IPS DF 4.7 (cell line): Measurements from ENCODE around the gene TTYH3.

Experiments
- DNase-seq: peaks from one replicate; pipeline ENCODE4 v3.0.0-alpha.2; 2013; ENCODE audit warnings: low spot score; ENCODE audit errors: extremely low read depth

The TTYH3 gene

DNA sequence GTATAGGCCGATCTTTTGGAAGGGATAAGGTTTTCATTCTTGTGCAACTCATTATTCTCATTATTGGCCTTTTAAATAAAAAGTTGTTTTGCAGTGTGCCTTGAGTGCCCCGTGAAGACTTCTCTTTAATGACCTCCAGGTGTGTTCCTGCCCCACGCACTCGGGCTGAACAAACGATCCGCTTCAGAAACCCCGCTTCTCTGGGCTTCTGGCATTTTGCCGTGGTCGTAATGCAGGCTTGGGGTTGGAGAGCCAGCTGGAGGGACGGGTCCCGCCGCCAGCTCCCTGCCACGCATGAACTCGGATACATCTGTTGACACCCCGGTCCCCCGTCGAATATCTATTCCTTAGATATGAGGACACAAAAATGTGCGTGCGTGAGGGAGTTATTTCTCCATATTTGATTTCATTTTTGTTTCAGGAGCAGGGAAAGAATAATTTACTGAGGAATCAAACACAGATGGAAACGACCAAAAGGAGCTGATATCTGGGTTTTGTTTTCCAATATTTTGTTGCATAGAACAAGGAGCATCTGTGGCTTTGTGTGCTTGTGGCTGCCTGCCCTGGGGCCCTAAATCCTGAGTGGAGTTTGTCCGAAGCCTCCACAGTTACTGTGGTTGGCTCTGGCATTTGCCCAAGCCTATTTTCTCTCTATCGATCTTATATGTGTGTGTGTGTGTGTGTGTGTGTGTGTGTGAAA is 17.0 kb upstream of the TTYH3 start:
- no peak for DNase-seq

DNA sequence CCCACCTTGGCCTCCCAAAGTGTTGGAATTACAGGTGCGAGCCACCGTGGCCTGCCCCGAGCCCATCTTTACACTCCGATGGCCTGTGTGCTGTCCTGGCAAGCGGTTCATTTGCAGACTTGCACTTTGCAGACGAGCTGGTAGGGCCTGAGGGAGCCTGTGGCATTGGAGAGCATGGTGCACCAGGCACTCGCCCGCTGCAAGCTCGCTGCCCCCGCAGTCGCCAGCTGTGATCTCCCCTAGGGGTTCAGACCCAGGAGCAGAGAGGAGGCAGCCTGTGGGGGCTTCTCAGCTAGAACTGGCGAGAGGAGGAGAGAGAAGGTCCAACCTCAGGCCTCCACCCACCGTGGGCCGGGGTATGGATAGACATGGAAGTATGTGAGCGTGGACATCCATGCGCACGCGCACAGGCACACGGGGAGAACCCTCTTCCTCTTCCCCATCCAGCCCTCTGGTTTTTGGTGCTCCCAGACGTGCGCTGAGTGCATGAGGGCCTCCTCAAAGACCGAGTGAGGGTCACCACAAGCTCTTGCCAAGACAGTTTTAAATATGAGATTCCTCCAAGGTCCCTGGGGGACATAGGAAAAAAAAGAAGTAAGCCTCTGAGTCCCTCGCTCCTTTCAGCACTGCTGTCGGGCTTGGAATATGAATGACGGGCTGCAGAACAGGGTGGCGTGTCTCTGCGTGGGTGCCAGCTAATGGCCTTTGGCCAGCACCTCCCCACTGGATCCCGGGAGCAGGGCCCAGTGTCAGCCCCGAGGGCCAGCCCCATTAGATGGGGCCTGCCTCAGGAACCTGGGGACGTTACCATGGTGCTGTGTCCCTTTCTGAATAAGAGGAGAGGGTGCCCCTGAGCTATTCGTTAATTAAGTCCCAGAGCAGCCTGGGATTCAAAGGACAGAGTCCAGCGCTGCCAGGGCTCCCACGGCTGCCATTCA is 15.1 kb upstream of the TTYH3 start:
- DNase-seq = no peak

DNA sequence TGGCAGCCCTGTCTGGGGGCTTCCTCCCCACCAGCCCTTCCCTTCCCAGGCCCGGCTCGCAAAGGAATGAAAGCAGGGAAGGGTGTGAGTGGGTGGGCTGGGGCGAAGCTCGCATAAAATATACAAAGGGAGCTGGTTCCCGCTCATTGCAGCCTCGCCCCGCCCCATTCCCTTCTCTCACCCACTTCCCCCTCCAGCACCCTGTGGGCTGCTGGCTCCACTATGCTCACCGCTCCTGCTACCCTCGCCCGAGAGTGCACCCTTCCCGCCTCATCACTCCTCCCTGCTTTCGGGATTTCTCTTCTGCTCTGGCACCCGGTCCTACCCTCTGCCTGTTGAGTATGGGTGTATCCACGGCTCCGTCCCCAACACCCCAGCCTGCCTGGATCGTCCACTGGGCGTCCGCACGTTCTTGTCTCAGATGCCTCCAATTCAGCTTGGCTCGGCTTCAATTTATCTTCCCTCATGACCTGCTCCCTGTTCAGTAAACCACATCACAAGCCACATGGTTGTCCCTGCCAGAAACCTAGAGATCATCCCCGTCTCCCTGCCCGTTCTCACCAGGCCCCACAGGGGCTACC is 14.4 kb upstream of the TTYH3 start:
- no peak for DNase-seq

DNA sequence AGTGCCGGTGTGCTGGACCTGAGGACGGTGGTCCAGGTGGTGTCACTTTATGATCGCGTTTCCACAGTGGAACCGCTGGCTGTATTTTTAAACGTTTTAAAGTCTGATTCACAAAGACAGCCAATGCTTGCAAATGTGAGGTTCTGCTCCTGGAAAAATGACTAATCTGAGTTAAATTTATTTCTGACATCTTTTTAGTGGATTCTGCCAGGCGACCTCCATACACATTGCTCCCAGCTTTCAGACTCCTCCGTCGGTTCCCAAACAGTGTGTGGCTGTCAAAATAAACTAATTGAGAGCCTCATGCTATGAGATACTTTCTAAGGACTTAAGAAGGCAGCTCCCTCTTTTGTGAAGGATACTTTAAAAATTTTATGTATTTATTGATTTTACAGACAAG is 12.7 kb upstream of the TTYH3 start:
- no peak for DNase-seq

DNA sequence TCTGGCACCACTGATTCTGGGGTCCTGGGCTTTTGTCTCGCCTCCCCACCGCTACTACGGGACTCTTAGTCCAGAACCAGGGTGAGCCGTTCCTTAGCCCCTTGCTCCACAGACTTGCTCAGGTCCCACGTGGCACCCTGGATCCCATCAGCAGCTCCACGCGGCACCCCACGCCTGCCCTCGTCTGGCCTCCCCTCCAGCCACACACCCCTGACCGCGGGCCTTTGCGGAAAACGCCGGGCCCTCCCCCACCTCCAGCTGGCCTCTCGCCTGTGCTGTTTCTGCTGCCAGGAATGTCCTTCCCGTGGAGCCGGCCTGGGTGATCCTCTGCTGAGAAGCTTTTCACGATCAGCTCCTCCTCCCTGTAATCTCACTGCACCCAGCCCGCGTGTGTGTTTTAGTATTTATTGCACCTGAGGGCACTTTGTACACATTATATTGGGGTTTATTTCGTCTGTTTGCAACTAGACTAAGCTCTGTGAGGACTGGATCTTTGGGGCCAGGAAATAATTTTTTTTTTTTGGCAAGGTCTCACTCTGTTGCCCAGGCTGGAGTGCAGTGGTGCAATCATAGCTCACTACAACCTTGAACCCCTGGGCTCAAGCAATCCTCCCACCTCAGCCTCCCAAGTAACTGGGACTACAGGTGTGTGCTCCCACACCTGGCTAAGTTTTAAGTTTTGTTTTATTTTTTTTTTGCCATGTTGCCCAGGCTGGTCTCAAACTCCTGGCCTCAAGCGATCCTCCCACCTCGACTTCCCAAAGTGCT is 10.5 kb upstream of the TTYH3 start:
- no peak for DNase-seq

DNA sequence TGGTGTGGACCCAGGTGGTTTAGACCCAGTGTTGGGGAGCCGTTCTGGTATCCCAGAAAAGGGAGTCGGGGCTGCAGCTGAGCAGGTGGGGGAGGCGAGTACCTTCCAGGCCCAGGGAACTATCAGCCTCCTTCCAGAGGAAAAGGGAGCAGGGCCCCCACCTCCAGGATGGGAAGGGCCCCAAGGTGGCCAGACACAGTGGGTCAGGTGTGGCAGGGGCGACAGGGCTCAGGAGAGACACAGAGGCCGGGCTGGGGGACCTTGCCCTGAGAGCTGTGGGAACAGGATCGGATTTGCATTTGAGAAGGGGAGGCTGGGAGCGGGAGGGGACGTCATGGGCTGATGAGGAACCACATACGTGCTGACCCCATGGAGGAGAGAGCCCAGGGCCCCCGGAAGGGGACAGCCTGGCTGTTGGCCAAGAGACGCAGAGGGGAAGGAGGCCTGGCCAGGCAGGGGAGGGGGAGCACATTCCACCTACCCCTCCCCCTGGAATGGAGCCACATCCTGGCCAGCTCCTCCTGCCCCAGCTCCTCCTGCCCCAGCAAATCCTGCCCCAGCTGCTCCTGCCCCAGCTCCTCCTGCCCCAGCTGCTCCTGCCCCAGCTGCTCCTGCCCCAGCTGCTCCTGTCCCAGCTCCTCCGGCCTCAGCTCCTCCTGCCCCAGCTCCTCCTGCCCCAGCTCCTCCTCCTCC is 9.7 kb upstream of the TTYH3 start:
- DNase-seq = no peak

DNA sequence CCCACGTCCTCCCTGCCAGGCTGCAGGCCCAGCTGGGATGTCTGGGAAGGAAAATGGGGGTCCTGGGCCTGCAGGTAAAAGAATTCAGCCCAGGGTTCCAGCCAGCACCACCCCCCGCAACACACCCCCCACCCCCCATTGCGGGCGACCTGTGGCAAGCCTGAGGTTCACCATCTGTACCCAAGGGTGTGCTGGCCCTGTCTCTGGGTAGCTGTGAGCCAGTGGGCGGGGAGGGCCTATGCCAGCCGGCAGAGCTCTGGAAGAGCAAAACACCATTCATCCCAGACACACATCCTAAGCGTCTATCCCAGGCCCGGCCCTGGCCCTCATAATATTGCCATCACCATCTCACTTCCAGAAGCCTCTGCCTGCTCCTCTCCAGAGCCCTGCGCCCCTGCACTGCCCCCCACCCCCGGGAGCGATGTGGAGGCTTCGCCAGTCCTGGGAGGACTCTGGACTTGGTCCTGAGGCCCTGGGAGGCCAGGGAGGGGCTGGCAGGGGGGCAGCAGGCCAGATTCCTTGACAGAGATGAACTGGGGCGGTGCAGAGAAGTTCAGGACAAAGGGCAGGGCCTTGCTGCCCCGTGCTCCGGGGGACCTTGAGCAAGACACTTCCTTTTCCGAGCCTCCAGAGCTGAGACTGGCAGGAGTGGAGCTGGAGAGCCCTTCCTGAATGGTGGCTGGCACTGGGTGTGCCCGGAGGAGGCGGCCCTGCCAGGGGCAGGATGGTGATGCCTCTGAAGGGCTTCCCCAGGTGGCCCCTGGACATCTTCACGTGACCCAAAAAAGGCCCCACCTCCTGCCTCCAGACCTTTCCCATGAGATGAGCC is 8.7 kb upstream of the TTYH3 start:
- DNase-seq = no peak

DNA sequence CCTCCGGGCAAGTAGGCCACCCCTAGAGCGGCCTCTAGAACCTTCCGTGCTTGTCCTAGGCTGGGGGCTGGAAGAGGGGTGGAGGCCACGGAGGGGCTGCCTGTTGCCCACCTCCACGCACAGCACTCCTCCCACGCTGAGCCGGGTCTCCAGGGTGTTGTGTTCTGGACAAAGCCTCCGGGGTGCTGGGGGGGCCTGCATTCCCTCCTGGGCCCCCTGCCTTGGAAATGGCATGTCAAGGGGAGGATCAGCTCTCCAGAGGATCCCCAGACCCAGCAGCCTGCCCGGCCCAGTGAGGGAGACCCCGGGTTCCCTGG is 8.1 kb upstream of the TTYH3 start:
- DNase-seq = no peak

DNA sequence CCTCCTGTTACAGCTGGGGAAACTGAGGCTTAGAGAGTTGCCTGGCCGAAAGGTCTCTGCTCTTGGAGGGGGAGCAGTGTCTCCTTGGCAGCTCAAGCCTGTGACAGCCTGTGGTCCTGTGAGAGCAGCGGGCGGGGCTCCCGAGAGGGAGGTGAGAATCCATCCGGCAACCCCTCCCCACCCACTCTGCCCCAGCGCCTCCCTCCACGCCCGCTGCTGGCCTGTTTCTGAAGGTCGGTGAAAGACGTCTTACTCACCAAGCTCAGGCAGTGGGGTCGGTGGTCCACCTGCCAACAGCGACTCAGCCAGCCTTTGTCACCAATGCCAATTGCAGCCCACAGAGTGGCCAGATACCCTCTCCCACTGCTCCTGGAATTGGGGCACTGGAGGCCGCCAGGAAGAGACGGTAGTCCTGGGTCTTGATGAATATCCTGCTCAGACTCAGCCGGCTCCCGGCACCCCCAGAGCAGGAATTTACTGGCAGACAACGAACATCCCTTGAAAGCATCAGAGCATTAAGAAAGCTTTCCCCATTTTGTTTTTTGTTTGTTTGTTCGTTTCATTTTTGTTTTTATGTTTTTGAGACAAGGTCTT is 7.4 kb upstream of the TTYH3 start:
- DNase-seq = no peak

DNA sequence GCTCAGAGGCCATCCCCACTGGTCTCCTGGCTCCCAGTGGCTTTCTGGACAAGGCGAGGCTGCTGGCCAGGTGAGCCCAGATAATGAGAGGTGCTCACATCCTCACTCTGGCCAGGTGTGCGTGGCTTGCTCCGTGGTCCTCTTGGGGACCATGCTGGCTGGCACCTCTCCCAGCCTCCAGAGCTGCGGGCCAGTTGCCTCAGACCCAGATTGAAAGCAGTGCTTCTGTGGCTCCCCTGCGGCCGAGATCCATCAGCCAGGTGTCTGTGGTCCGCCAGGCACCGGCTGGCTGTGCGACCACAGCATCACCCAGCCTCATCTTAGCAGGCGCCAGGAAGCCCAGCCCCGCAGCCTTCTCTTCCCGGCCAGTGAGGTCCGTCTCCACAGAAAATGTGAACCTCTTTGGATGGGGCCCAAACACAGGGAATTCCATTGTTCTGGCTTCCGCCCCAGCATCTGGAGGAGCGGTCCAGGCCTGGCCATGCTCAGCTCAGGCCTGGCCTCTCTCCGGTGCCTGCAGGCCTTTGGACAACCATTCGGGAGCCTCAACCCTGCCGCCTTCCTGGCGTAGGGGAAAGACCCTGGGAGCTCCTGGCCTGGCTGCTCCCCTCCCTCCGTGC is 5.2 kb upstream of the TTYH3 start:
- DNase-seq = no peak

DNA sequence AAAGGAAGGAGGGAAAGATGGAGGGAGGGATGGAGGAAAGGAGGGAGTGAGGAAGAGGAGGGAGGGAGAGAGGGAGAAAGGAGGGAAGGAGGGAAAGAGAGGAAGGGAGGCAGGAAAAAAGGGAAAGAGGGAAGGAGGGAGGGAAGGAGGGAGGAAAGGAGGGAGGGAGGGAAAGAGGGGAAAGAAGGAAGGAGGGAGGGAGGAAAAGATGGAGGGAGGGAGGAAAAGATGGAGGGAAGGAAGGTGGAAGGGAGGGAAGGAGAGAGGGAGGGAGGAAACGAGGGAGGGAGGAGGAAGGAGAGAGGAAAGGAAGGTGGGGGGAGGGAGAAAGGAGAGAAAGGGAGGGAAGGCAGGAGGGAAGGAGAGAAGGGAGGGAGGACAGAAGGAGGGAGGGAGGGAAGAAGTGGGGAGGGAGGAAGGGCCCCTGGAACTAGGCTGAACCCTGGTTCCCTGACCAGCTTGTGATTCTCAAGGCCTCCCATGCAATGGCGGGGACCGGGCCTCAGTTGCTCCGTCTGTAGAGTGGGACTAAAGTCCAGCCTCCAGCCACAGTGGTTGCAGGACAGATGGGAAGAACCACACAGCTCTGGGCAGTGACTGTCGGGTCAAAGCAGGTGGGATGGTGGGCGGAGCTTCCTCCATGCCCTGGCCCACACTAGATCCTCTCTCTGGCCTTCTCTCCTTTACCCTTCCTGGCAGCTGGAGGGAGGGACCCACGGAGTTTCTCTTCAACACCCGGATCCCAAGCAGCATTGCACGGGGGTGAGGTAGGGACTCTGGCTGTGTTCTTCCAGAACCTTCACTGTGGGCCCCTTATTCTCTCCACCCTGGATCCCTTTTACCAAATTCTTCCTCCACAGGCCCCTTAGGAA is 4.3 kb upstream of the TTYH3 start:
- no peak for DNase-seq

DNA sequence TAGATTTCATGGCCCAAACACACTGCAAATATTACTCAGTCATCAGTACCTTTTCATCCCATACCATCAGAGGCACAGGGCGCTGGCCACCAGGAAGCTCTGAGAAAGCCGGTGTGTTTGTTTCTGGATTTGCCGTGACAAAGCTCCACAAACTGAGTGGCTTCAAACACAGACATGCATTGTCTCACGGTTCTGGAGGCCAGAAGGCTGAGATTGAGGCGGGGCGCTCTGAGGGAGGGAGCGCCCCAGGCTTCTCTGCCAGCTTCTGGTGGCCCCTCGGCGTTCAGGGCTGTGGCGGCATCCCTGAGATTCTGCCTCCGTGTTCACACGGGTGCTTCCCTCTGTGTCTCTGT is 3.7 kb upstream of the TTYH3 start:
- no peak for DNase-seq

DNA sequence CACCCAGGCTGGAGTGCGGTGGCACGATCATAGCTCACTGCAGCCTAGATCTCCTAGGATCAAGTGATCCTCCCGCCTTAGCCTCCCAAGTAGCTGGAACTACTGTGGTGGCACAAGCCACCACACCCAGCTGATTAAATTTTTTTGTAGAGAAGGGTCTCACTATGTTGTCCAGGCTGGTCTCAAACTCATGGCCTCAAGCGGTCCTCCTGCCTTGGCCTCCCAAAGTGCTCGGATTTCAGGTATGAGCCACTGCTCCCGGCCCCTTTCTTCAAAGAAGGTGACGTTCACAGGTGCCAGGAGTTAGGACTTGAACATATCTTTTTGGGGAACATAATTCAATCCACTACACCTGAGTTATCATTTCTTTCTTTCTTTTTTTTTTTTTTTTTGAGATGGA is 2.9 kb upstream of the TTYH3 start:
- no peak for DNase-seq

DNA sequence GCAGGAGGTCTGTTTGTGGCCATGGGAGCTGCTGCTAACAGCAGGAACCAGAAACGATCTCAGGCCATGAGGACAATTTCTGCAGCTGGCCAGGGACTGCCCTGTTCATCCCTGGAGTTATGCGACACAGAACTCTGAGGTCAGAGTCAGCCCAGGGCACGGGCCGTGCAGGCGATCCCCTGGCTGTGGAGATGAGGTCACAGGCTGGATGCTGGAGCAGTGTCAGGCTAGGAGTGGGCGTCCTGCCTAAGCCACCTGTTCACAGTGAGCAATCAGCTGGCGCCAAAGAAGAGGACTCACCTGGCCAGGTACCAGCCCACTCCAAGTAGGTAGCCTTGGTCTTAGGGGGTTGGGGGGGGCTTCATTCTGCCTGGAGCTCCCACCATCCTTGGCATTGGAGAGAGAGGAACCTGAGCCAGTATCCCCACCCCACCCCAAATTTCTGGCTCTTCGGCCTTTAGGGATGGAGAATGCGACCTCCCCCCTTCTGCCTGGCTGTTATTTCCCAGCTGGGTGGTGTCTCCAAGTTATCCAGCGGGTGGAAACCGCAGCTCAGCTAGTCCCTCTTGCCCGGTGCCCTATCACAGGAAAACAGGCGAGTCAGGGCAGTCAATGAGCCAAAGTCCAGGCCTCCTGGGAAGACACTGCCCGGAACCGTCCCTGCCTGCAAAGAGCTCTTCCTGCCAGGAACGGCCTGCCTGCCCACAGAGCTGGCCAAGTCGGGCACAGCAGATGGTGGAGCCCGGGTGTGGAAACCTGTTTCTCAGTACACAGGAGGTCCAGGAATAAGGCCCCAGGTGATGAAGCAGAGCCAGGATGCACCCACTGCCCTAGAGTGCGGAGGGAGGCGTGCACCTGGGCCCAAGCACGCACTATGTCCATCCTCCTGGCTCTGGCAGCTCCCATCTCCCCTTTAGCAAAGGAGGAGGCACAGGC is 1.8 kb upstream of the TTYH3 start:
- no peak for DNase-seq

DNA sequence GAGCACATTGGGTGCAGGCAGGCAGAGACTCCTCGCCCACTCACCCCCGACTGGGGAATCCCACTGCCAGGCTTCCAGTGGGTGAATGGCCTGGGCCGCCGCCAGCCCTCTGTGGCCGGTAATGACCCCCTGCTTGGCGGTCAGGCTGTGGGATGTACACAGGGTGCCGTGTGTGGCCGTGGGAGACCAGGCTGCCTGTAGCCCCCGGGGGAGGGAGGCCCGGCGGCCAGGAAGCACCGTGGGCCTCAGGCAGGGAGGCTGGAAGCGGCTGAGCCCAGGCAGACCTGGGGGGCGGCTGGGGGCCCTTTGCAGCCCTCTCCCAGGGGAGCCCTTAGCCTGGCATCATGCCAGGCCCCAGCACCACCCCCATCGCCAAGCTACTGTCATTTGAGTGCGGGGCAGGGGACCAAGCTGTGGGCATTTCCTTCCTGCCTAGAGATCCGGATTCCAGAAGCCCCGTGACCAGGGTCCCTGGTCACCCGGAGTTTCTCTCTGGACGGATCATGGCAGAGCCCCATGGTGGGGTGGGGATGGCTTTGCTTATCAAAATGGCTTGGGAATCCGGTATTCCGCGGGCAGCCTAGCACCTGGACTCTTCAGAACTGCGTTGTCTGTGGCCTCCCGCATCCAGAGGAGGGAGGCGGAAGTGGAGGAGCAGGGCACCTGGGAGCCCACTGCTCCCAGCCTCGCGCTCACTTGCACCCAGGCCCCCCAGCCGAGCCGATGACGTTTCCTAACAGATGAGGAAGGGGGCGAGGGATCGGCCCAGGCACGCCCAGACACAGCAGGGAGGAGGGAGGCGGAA is 1.1 kb downstream of the TTYH3 start:
- DNase-seq = no peak

DNA sequence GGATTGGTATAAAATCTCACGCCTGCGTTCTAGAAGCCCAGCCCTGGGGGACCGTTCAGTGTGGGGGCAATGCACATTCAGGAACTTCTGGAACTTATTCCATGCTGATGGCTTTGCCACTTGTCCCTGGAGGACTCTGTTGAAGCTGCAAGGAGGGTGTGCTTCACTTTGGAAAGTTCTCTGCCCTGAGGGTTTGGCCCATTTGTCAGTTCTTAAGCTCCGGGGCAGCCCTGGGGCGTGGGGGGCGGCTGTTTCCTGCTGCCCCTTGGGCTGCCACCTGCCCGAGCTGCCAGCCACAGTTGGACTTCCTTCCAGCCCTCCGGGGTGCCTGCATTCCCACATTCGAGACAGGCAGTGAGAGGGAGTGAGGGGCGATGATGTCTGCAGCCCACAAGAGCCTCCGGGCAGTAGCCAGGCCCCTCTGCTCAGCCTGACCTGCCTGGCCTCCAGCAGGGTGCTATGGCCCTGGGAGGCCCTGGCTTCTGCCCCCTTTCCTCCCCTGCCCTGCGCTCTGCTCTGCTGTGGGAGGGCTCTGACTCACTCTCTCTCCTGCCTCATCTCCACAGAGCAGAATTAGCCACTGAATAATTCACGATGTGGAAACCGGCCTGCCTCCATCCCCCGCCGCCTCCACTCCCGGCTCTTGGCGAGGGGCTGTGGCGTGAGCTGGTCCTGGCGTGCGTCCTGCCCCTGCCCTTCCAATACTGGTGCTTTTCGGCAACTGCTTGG is 1.9 kb downstream of the TTYH3 start:
- no peak for DNase-seq
